HCT116 (cell line): ENCODE data around the gene S100A1. TPM values are rescaled to one million over a fixed set of nuclear protein-coding genes. Genes with fewer than 3 reads are reported as not detected.

ENCODE experiments used
- ATAC-seq: fragments of 200-7000 bp; cut with Tn5 transposase; 2 replicates; pipeline ENCODE4 v1.9.1; 2020; ENCODE audit warnings: mild to moderate bottlenecking, moderate library complexity
- BruUV-seq: library from RNA; stranded (reverse); fragments of 400-500 nt; replicated peaks from 2 replicates; lab custom pipeline; 2021; lab: Mats Ljungman, UMichigan
- CTCF ChIA-PET: fragments of 300-600 bp; sonication (Branson Sonifier 250); formaldehyde crosslinking; loops from one replicate; lab custom pipeline; 2021; ENCODE audit warnings: antibody characterized with exemption; lab: Charles Lee
- POLR2A ChIA-PET: fragments of 300-600, 350-600 bp; sonication (Branson Sonifier 250); formaldehyde crosslinking; loops from one replicate; lab custom pipeline; 2021; ENCODE audit warnings: antibody characterized with exemption; lab: Charles Lee
- RAD21 ChIA-PET, 2 experiments: fragments of 300-600 bp; sonication (Branson Sonifier 250); formaldehyde crosslinking; loops; one replicate each; lab custom pipeline; 2023; ENCODE audit warnings: low total read pairs in 2 of 2; ENCODE audit not compliant: uncharacterized antibody in 2 of 2, unreplicated experiment in 2 of 2, low non-redundant PET in 1 of 2; lab: Charles Lee
- DNase-seq: peaks from one replicate; pipeline ENCODE4 v3.0.0-alpha.2; 2010; ENCODE audit warnings: low read depth, low spot score
- H2AFZ ChIP-seq: fragments of 200-600 bp; shearing (Covaris generic), sonication (generic); 2 replicates; pipeline ENCODE4 v1.6.1; 2017; ENCODE audit warnings: low read depth, mixed run types, mixed read lengths, antibody characterized with exemption, low read length; ENCODE audit not compliant: poor library complexity, severe bottlenecking
- H3K27ac ChIP-seq: 2 replicates; pipeline ENCODE4 v1.5.1; 2012; ENCODE audit warnings: low read depth, low read length
- H3K27me3 ChIP-seq: fragments of 200-600 bp; sonication (generic); 2 replicates; pipeline ENCODE4 v1.6.1; 2016; ENCODE audit warnings: mixed run types, low read length, mixed read lengths; ENCODE audit not compliant: insufficient read depth
- H3K36me3 ChIP-seq, 2 experiments: fragments of 200-500 bp in 1 of 2; fragments of 200-600 bp in 1 of 2; sonication (Bioruptor generic) in 1 of 2; sonication (generic) in 1 of 2; 2 replicates each; pipeline versions ENCODE4 v1.5.1 to v1.6.1; 2014 to 2016; ENCODE audit warnings: low read length in 2 of 2, inconsistent platforms in 1 of 2, mixed read lengths in 1 of 2, mixed run types in 1 of 2; ENCODE audit not compliant: insufficient read depth in 2 of 2, control insufficient read depth in 1 of 2
- H3K4me1 ChIP-seq, 2 experiments: fragments of 200-600 bp in 1 of 2; sonication (generic) in 1 of 2; 2 replicates each; pipeline versions ENCODE4 v1.5.1 to v1.6.1; 2012 to 2017; ENCODE audit warnings: low read length in 2 of 2, inconsistent platforms in 1 of 2, mild to moderate bottlenecking in 1 of 2, mixed read lengths in 1 of 2, mixed run types in 1 of 2, moderate library complexity in 1 of 2; ENCODE audit not compliant: insufficient read depth in 2 of 2, control insufficient read depth in 1 of 2
- H3K4me2 ChIP-seq: fragments of 200-600 bp; sonication (generic); 2 replicates; pipeline ENCODE4 v1.6.1; 2017; ENCODE audit warnings: mixed run types, low read length, mixed read lengths
- H3K4me3 ChIP-seq, 2 experiments: fragments of 200-600 bp in 1 of 2; sonication (generic) in 1 of 2; replicated peaks in 1 of 2; 2 replicates each; pipeline ENCODE4 v1.5.1; 2011 to 2016; ENCODE audit warnings: low read length in 2 of 2, control low read depth in 1 of 2, low read depth in 1 of 2, mild to moderate bottlenecking in 1 of 2, mixed read lengths in 1 of 2, mixed run types in 1 of 2
- H3K79me2 ChIP-seq: fragments of 200-600 bp; sonication (generic); 2 replicates; pipeline ENCODE4 v1.6.1; 2017; ENCODE audit warnings: mild to moderate bottlenecking, mixed run types, low read length, moderate library complexity, mixed read lengths; ENCODE audit not compliant: insufficient read depth
- H3K9ac ChIP-seq: fragments of 200-600 bp; sonication (generic); 2 replicates; pipeline ENCODE4 v1.6.1; 2016; ENCODE audit warnings: low read length, mixed read lengths
- H3K9me2 ChIP-seq: fragments of 200-600 bp; sonication (generic), shearing (Covaris generic); 2 replicates; pipeline ENCODE4 v1.6.1; 2017; ENCODE audit warnings: mixed run types, mild to moderate bottlenecking, moderate library complexity; ENCODE audit not compliant: insufficient read depth
- H3K9me3 ChIP-seq, 2 experiments: fragments of 200-500 bp in 1 of 2; fragments of 200-600 bp in 1 of 2; sonication (Bioruptor generic) in 1 of 2; sonication (generic) in 1 of 2; 2 replicates each; pipeline ENCODE4 v1.6.1; 2014 to 2017; ENCODE audit warnings: low read length in 2 of 2, mixed read lengths in 2 of 2, inconsistent platforms in 1 of 2, low read depth in 1 of 2, mild to moderate bottlenecking in 1 of 2, mixed run types in 1 of 2, moderate library complexity in 1 of 2; ENCODE audit not compliant: control insufficient read depth in 1 of 2, insufficient read depth in 1 of 2
- H4K20me1 ChIP-seq: fragments of 200-600 bp; sonication (generic), shearing (Covaris generic); 2 replicates; pipeline ENCODE4 v1.6.1; 2017; ENCODE audit warnings: mixed run types, mild to moderate bottlenecking, moderate library complexity; ENCODE audit not compliant: insufficient read depth
- REST ChIP-seq: IDR thresholded peaks from 2 replicates; pipeline ENCODE4 v1.6.1; 2012; ENCODE audit warnings: low read depth
- ZNF274 ChIP-seq: fragments of 200-500 bp; sonication (Bioruptor generic); IDR thresholded peaks from 2 replicates; pipeline ENCODE4 v1.6.1; 2014; ENCODE audit warnings: mild to moderate bottlenecking, low read depth, low read length, inconsistent platforms
- intact Hi-C: fragments of 100-400 bp; cut with micrococcal nuclease; formaldehyde crosslinking; loops from 2 replicates; pipeline ENCODE4 v1.10.0; 2022
- total RNA-seq: library from RNA; stranded (reverse); gene quantifications from one replicate; pipeline ENCODE4 v1.2.1, GENCODE V29; 2021; ENCODE audit not compliant: unreplicated experiment

S100A1 gene
- total RNA-seq, 1 experiment from 2014 or later, result 0.30 TPM

- no peaks in the 10 kb centered on the region for H3K27me3 ChIP-seq
- no peak for DNase-seq
- ChIA-PET CTCF (no interaction called here), RAD21 (no interaction called here), POLR2A (no interaction called here)
- no peaks in the 10 kb centered on the region for H3K9me2 ChIP-seq
- no peak for ATAC-seq
- no peaks in the 10 kb centered on the region for H3K36me3 ChIP-seq
- H3K27ac ChIP-seq, result no peak overlapping the region
- BruUV-seq, result no TSS peak
- no peaks in the 10 kb centered on the region for H4K20me1 ChIP-seq
- H3K9ac ChIP-seq, result no peak overlapping the region
- intact Hi-C loops, result no loop called here
- no peak overlapping the region for H2AFZ ChIP-seq
- H3K79me2 ChIP-seq, result no peaks in the 10 kb centered on the region
- TF ChIP-seq ZNF274 (no peak), REST (no peak)
- peaks cover 0 to 8% of the 10 kb centered on the region in 2 experiments; a peak in 2 of 4 replicates for H3K4me1 ChIP-seq
- no peak overlapping the region for H3K4me3 ChIP-seq
- no peaks in the 10 kb centered on the region for H3K9me3 ChIP-seq
- H3K4me2 ChIP-seq, result no peak overlapping the region
These were observed 51.8 kb downstream of the S100A1 start for GRCh38 chr1:153680120-153680403.

Other genes with a start within 250 kb of the S100A1 start
- gene S100A8, start 237.4 kb upstream of the S100A1 start, total RNA-seq, result 1.4 TPM
- not detected for gene S100A7A, start 211.9 kb upstream of the S100A1 start, total RNA-seq
- gene S100A7, start 167.8 kb upstream of the S100A1 start, total RNA-seq, result not detected
- 1,633 TPM for gene S100A6, start 92.4 kb upstream of the S100A1 start, total RNA-seq
- gene S100A5, start 87.5 kb upstream of the S100A1 start, total RNA-seq, result 6.0 TPM
- 384 TPM for gene S100A4, start 82.6 kb upstream of the S100A1 start, total RNA-seq
- 4.2 TPM for gene S100A3, start 79.2 kb upstream of the S100A1 start, total RNA-seq
- 24.8 TPM for gene S100A2, start 62.6 kb upstream of the S100A1 start, total RNA-seq
- gene S100A16, start 15.3 kb upstream of the S100A1 start, total RNA-seq, result 196 TPM
- 252 TPM for gene S100A14, start 12.1 kb upstream of the S100A1 start, total RNA-seq
- 143 TPM for gene S100A13, start 929 bp upstream of the S100A1 start, total RNA-seq
- 110 TPM for gene CHTOP, start 5.6 kb downstream of the S100A1 start, total RNA-seq
- 39.1 TPM for gene SNAPIN, start 30.3 kb downstream of the S100A1 start, total RNA-seq
- gene ILF2, start 42.6 kb downstream of the S100A1 start, total RNA-seq, result 335 TPM
- 0.07 TPM for gene NPR1, start 50.3 kb downstream of the S100A1 start, total RNA-seq
- gene INTS3, start 99.6 kb downstream of the S100A1 start, total RNA-seq, result 47.6 TPM
- gene SLC27A3, start 147.0 kb downstream of the S100A1 start, total RNA-seq, result 14.3 TPM